ENCODE measurements around the gene MVB12A. TPM values are rescaled to one million over a fixed set of nuclear protein-coding genes. Genes with fewer than 3 reads are reported as not detected.

MVB12A gene
- total and polyA plus RNA-seq, 8 donors = 41.7 to 59.5 (median 47.1) TPM

- no peak for ATAC-seq
- intact Hi-C loops (cut with DNase I) = loop anchor here in 1 of 2 donors (5.0 kb wide), 1 partner anchor 88 kb away; no protein-coding TSS in a partner anchor
- no peak for DNase-seq
Observed at GRCh38 chr19:17380426-17381138, 39.3 kb upstream of the MVB12A start.

DNA sequence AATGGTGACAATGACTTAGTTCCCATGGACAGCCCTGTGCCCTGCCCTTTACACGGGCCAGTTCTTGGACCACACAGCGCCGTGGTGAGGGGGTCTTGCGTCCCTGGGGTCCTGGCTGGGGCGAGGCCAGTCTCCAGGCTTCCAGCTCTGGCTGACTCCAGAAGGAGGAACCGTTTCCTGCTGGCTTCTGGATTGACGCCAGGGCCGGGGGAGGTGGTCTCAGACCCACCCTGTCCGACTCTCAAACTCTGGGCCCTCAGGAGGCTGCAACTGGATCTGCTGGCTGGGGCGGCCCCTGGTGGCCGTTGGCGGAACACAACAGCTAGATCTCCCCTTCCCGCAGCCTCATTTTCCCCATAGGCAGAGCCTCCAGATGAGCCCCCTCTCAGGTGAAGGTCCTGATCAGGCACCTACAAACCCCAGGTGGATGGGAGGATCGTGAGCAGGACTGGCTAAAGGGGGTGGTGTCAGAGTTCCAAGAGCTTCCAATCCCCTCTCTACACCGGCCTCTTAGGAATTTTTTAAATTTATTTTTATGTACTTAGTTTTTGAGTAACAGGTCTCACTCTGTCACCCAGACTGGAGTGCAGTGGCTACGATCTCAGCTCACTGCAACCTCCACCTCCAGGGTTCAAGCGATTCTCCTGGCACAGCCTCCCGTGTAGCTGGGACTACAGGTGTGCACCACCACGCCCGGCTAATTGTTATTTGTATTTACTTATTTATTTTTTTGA, 33.8 kb upstream of the MVB12A start:
- TF ChIP-seq, protein P1, sequence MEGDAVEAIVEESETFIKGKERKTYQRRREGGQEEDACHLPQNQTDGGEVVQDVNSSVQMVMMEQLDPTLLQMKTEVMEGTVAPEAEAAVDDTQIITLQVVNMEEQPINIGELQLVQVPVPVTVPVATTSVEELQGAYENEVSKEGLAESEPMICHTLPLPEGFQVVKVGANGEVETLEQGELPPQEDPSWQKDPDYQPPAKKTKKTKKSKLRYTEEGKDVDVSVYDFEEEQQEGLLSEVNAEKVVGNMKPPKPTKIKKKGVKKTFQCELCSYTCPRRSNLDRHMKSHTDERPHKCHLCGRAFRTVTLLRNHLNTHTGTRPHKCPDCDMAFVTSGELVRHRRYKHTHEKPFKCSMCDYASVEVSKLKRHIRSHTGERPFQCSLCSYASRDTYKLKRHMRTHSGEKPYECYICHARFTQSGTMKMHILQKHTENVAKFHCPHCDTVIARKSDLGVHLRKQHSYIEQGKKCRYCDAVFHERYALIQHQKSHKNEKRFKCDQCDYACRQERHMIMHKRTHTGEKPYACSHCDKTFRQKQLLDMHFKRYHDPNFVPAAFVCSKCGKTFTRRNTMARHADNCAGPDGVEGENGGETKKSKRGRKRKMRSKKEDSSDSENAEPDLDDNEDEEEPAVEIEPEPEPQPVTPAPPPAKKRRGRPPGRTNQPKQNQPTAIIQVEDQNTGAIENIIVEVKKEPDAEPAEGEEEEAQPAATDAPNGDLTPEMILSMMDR (IDR thresholded peaks at IDR 0.05) = peak; percentile 81 to 93
- peak in 3 of 4 donors; percentile 58 to 90 (median 66) for DNase-seq
- Histone ChIP-seq H3K36me3 (no peaks in the 10 kb centered on the region), H3K9me3 (peaks cover 0 to 3% of the 10 kb centered on the region in 2 donors), H3K27ac (no peak overlapping the region), H3K27me3 (peaks cover 0 to 16% of the 10 kb centered on the region in 2 donors), H3K4me1 (peaks cover 0 to 34% of the 10 kb centered on the region in 2 donors), H3K4me3 (no peak overlapping the region)
- ATAC-seq = peak; percentile 68
- intact Hi-C loops (cut with DNase I) = loop anchor here in 1 of 2 donors (2.0 kb wide), 1 partner anchor 39 kb away; no protein-coding TSS in a partner anchor

More at GRCh38 chr19:17380426-17381138, 39.3 kb upstream of the MVB12A start:
- Histone ChIP-seq H3K9me3 (no peaks in the 10 kb centered on the region), H3K4me1 (peaks cover 0 to 42% of the 10 kb centered on the region in 2 donors), H3K36me3 (no peaks in the 10 kb centered on the region), H3K27ac (no peak overlapping the region), H3K27me3 (peaks cover 0 to 19% of the 10 kb centered on the region in 2 donors), H3K4me3 (no peak overlapping the region)
- TF ChIP-seq, protein P1 (IDR thresholded peaks at IDR 0.05) = no peak

GRCh38 chr19:17389288-17389687, 30.6 kb upstream of the MVB12A start:
- TF ChIP-seq, protein P1 (IDR thresholded peaks at IDR 0.05) = no peak
- H3K36me3 ChIP-seq = no peaks in the 10 kb centered on the region
- no peak for ATAC-seq
- H3K9me3 ChIP-seq = peaks cover 0 to 3% of the 10 kb centered on the region in 2 donors
- H3K27me3 ChIP-seq = peaks cover 0 to 39% of the 10 kb centered on the region in 2 donors
- H3K4me3 ChIP-seq = no peak overlapping the region
- no peak for DNase-seq
- intact Hi-C loops (cut with DNase I) = no loop called here
- peaks cover 4 to 30% of the 10 kb centered on the region in 2 donors for H3K4me1 ChIP-seq
- H3K27ac ChIP-seq = no peak overlapping the region

DNA sequence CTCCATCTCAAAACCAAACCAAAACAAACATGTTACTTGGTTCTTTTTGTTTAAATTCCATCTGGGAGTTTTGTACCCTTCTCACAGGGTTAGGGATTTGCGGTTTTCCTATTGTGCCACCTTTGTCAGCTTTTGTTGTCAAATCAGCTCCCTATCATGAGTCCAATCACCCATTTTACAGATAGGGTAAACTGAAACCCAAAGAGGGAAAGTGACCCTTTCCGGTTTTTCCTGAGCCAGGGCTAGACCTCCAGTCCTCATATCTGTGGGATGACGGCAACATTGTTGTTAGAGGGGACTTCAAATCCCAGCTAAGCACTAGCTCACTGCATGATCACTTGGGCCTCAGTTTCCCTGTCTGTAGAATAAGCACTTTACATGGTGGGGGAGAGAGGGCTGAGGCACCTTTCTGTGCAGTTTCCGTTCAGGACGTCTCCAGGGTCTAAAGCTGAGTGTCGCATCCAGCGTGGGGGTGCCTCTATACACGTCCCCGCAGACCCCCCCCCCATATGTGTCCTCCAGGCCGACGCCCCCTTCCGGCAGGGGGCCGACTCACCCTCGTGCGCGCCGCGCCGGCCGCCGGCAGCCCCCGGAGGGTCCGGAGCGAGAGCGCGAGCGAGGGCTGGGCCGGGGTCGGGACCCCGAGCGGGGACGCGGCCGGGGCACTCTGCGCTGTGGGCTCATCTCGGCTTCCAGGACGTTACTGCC, 29.7 kb upstream of the MVB12A start:
- H3K4me3 ChIP-seq = peak overlapping the region; percentile 37 to 44
- intact Hi-C loops (cut with DNase I) = no loop called here
- H3K9me3 ChIP-seq = peaks cover 0 to 3% of the 10 kb centered on the region in 2 donors
- no peak for ATAC-seq
- H3K27ac ChIP-seq = no peak overlapping the region
- peaks cover 4 to 39% of the 10 kb centered on the region in 2 donors for H3K4me1 ChIP-seq
- no peak for DNase-seq
- H3K27me3 ChIP-seq = peaks cover 0 to 45% of the 10 kb centered on the region in 2 donors
- TF ChIP-seq, protein P1 (IDR thresholded peaks at IDR 0.05) = no peak
- no peaks in the 10 kb centered on the region for H3K36me3 ChIP-seq

All from left lung (tissue), 10 donors.